Measurements from ENCODE around the gene RNF215.

DNA sequence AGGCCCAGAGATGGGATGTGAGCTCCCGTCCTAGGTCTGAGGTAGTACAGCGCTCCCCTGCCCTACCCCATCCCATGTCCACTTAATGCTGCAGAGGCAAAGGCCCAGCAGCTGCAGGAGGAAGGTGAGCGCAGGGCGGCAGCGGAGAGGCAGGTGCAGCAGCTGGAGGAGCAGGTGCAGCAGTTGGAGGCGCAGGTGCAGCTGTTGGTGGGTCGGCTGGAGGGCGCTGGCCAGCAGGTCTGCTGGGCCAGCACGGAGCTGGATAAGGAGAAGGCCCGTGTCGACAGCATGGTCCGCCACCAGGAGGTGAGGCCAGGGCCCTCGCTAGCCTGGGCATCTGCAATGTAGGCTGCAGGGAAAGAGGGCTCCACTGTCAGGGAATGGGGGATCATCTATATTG is 15.2 kb downstream of the RNF215 start:
- TF ChIP-seq, protein P1, sequence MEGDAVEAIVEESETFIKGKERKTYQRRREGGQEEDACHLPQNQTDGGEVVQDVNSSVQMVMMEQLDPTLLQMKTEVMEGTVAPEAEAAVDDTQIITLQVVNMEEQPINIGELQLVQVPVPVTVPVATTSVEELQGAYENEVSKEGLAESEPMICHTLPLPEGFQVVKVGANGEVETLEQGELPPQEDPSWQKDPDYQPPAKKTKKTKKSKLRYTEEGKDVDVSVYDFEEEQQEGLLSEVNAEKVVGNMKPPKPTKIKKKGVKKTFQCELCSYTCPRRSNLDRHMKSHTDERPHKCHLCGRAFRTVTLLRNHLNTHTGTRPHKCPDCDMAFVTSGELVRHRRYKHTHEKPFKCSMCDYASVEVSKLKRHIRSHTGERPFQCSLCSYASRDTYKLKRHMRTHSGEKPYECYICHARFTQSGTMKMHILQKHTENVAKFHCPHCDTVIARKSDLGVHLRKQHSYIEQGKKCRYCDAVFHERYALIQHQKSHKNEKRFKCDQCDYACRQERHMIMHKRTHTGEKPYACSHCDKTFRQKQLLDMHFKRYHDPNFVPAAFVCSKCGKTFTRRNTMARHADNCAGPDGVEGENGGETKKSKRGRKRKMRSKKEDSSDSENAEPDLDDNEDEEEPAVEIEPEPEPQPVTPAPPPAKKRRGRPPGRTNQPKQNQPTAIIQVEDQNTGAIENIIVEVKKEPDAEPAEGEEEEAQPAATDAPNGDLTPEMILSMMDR (conservative IDR thresholded peaks at IDR 0.05 in 1 of 2, IDR thresholded peaks at IDR 0.05 in 1 of 2; ENCODE audit: extremely low read depth in 1 of 2, insufficient read depth in 1 of 2, low read depth in 1 of 2, low read length in 2 of 2) = no peak
- TF ChIP-seq EZH2 (IDR thresholded peaks at IDR 0.05; ENCODE audit: borderline replicate concordance, low read length) = no peak

Measured in mammary epithelial cell (primary cell).